MCF 10A (cell line): ENCODE data around the gene ZSWIM4. TPM values are rescaled to one million over a fixed set of nuclear protein-coding genes. Genes with fewer than 3 reads are reported as not detected.

Source experiments
- BruUV-seq: library from RNA; stranded (reverse); fragments of 400-500 nt; replicated peaks from 2 replicates; lab custom pipeline; 2021; lab: Mats Ljungman, UMichigan
- CTCF ChIA-PET: fragments of 300-600 bp; sonication (Branson Sonifier 250); formaldehyde crosslinking; extraction: SDS; loops from one replicate; lab custom pipeline; 2021; ENCODE audit warnings: antibody characterized with exemption, inconsistent platforms; lab: Yijun Ruan, JAX
- POLR2A ChIA-PET: fragments of 300-600, 350-650 bp; sonication (Branson Sonifier 250); formaldehyde crosslinking; extraction: SDS; loops from one replicate; lab custom pipeline; 2020; ENCODE audit warnings: antibody characterized with exemption, inconsistent platforms; lab: Yijun Ruan, JAX
- DNase-seq: peaks from one replicate; pipeline ENCODE4 v3.0.0-alpha.2; 2018; ENCODE audit not compliant: unreplicated experiment
- H3K27ac Mint-ChIP-seq: one replicate; pipeline ENCODE4 v1.8.0; 2022; ENCODE audit warnings: mild to moderate bottlenecking, low read depth, mixed read lengths; ENCODE audit not compliant: unreplicated experiment
- H3K27me3 Mint-ChIP-seq: one replicate; pipeline ENCODE4 v1.8.0; 2022; ENCODE audit warnings: mixed read lengths; ENCODE audit not compliant: insufficient read depth, unreplicated experiment
- H3K36me3 Mint-ChIP-seq: one replicate; pipeline ENCODE4 v1.8.0; 2022; ENCODE audit warnings: mild to moderate bottlenecking, moderate library complexity, mixed read lengths; ENCODE audit not compliant: insufficient read depth, unreplicated experiment
- H3K4me1 Mint-ChIP-seq: one replicate; pipeline ENCODE4 v1.8.0; 2022; ENCODE audit warnings: mixed read lengths; ENCODE audit not compliant: insufficient read depth, unreplicated experiment
- H3K4me3 Mint-ChIP-seq: one replicate; pipeline ENCODE4 v1.8.0; 2022; ENCODE audit warnings: mild to moderate bottlenecking, moderate library complexity, mixed read lengths; ENCODE audit not compliant: unreplicated experiment
- H3K9me3 Mint-ChIP-seq: one replicate; pipeline ENCODE4 v1.8.0; 2022; ENCODE audit warnings: mixed read lengths; ENCODE audit not compliant: unreplicated experiment
- intact Hi-C: fragments of 100-400 bp; cut with micrococcal nuclease; formaldehyde crosslinking; loops from 2 replicates; pipeline ENCODE4 v1.14.1; 2022
- total RNA-seq: library from RNA; stranded (reverse); gene quantifications from 2 replicates; pipeline ENCODE4 v1.2.3, GENCODE V29; 2022
- TF ChIP-seq, protein P1 (sequence below): fragments of 200-600 bp; IDR thresholded peaks from one replicate; pipeline ENCODE4 v1.8.0; 2022; ENCODE audit warnings: antibody characterized with exemption, mild to moderate bottlenecking; ENCODE audit not compliant: unreplicated experiment

The ZSWIM4 gene
- total RNA-seq, 1 experiment from 2014 or later = 9.4 TPM

- Mint-ChIP-seq H3K9me3 (no peaks in the 10 kb centered on the region), H3K27ac (peak overlapping the region; percentile 93), H3K27me3 (no peaks in the 10 kb centered on the region), H3K4me3 (peak overlapping the region; percentile 95), H3K36me3 (no peaks in the 10 kb centered on the region), H3K4me1 (peaks cover 22% of the 10 kb centered on the region)
- TF ChIP-seq, protein P1, sequence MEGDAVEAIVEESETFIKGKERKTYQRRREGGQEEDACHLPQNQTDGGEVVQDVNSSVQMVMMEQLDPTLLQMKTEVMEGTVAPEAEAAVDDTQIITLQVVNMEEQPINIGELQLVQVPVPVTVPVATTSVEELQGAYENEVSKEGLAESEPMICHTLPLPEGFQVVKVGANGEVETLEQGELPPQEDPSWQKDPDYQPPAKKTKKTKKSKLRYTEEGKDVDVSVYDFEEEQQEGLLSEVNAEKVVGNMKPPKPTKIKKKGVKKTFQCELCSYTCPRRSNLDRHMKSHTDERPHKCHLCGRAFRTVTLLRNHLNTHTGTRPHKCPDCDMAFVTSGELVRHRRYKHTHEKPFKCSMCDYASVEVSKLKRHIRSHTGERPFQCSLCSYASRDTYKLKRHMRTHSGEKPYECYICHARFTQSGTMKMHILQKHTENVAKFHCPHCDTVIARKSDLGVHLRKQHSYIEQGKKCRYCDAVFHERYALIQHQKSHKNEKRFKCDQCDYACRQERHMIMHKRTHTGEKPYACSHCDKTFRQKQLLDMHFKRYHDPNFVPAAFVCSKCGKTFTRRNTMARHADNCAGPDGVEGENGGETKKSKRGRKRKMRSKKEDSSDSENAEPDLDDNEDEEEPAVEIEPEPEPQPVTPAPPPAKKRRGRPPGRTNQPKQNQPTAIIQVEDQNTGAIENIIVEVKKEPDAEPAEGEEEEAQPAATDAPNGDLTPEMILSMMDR = no peak
- POLR2A ChIA-PET = interaction anchor here (0.9 to 6.6 kb wide), 12 partner anchors 10 to 68 kb away, joined by 3 to 98 read pairs (median 11); partner anchors contain the start of gene C19orf53
- CTCF ChIA-PET = interaction anchor here (0.6 to 1.7 kb wide), 4 partner anchors 64 to 385 kb away, joined by 3 to 7 read pairs (median 6); no protein-coding TSS in a partner anchor
- intact Hi-C loops = no loop called here
- DNase-seq = peak; percentile 87
- TSS peak; percentile 82 for BruUV-seq
Measured at GRCh38 chr19:13794398-13794756, 866 bp upstream of the ZSWIM4 start.

DNA sequence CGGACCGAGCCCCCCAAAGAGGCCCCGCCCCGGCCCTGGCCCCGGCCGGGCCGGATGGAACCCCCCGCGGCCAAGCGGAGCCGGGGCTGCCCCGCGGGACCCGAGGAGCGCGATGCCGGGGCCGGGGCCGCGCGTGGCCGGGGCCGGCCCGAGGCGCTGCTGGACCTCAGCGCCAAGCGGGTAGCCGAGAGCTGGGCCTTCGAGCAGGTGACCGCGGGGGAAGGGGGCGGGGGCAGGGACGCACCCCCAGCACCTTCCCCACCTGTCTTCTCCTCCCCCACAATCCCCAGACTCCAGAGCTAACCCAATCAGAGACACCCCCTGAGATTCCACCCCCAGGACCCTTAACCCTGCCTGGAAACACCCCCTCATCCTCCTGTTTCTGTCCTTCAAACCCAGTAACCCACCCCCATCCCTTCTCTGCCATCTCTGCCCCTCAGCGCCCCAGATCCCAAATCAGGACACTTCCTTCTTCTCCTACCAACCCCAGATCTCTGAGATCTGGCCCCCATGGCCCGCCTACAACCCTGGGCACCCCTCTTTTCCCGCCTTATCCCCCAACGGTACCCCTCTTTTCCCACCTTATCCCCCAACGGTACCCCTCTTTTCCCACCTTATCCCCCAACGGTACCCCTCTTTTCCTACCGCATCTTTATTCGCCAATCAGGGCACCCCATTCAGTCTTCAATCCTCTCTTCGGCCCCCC is 505 bp downstream of the ZSWIM4 start:
- intact Hi-C loops = no loop called here
- BruUV-seq = no TSS peak
- ChIA-PET POLR2A (interaction anchor here (0.5 to 6.6 kb wide), 20 partner anchors 12 to 74 kb away, joined by 3 to 98 read pairs (median 7); partner anchors contain the start of genes C19orf53 and MRI1), CTCF (interaction anchor here (1.6 kb wide), 1 partner anchor 51 kb away, joined by 4 read pairs; no protein-coding TSS in a partner anchor)
- Mint-ChIP-seq H3K27me3 (no peaks in the 10 kb centered on the region), H3K4me1 (peaks cover 22% of the 10 kb centered on the region), H3K4me3 (peak overlapping the region; percentile 95), H3K36me3 (peaks cover 5% of the 10 kb centered on the region), H3K9me3 (no peaks in the 10 kb centered on the region), H3K27ac (peak overlapping the region; percentile 93)
- DNase-seq = peak; percentile 15
- TF ChIP-seq, protein P1 = no peak

DNA sequence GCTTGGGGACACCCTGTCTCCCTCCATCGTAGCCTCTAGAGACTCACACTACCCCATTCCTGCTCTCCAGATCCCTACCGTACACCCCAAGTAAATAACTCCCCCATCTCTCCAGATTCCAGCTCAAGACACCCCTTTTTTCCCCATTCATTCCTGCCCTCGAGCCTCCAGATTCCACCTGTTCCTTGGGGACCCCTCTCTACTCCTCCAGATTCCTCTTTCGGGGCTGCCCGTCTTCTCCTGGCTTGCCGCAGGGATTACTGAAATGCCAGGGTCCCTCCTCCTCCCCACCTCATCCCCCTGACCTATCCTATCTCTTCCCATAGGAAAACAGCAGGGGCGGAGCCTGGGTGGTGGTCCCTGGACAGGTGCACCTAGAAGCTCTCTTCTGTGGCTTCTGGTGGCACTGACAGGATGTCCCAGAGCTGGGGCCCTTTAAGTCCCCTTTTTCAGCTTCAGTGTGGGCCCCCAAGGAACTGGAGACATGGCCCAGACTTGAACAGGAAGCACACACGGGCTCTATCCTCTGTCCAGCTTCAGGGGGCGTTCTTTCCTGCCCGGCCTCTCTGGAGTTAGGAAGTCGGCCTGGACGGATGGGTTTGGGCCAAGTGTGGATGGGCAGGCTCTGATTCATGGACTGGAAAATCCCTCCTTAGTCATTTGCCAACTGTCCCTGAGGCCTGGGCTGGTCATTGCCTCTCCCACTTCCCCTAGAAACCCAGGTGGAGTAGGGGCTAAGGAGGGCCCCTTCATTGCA is 1.2 kb downstream of the ZSWIM4 start:
- CTCF ChIA-PET = interaction anchor here (0.5 to 2.1 kb wide), 12 partner anchors 10 to 84 kb away, joined by 3 to 18 read pairs (median 4); no protein-coding TSS in a partner anchor
- BruUV-seq = no TSS peak
- H3K4me1 Mint-ChIP-seq = peaks cover 22% of the 10 kb centered on the region
- peak overlapping the region; percentile 95 for H3K4me3 Mint-ChIP-seq
- POLR2A ChIA-PET = interaction anchor here (0.5 to 6.6 kb wide), 18 partner anchors 8 to 121 kb away, joined by 3 to 98 read pairs (median 11); partner anchors contain the start of genes C19orf53 and MRI1
- no peaks in the 10 kb centered on the region for H3K27me3 Mint-ChIP-seq
- peak overlapping the region; percentile 93 for H3K27ac Mint-ChIP-seq
- DNase-seq = peak; percentile 97
- TF ChIP-seq, protein P1 = peak; percentile 6
- no peaks in the 10 kb centered on the region for H3K9me3 Mint-ChIP-seq
- intact Hi-C loops = loop anchor here (1.0 kb wide), 1 partner anchor 37 kb away; no protein-coding TSS in a partner anchor
- peaks cover 12% of the 10 kb centered on the region for H3K36me3 Mint-ChIP-seq
